H1 (cell line): Measurements from ENCODE around the gene TANC1. TPM values are rescaled to one million over a fixed set of nuclear protein-coding genes. Genes with fewer than 3 reads are reported as not detected.

Source experiments
- BCL11A ChIP-seq, 2 experiments: IDR thresholded peaks; one replicate each; pipeline ENCODE4 v1.6.1; 2011; ENCODE audit warnings: low read depth in 2 of 2, low read length in 2 of 2, mild to moderate bottlenecking in 2 of 2
- EP300 ChIP-seq, 2 experiments: IDR thresholded peaks; 1 replicate in 1 of 2; 2 replicates in 1 of 2; pipeline ENCODE4 v1.6.1; 2011 to 2012; ENCODE audit warnings: low read depth in 2 of 2, low read length in 2 of 2, mild to moderate bottlenecking in 2 of 2, borderline replicate concordance in 1 of 2, inconsistent platforms in 1 of 2, moderate library complexity in 1 of 2
- GTF2F1 ChIP-seq: IDR thresholded peaks from 2 replicates; pipeline ENCODE4 v1.6.1; 2012; ENCODE audit warnings: low read depth, low read length, improper control_type of control experiment, borderline replicate concordance
- KDM4A ChIP-seq: IDR thresholded peaks from one replicate; pipeline ENCODE4 v1.7.1; 2012; ENCODE audit warnings: low read depth, mild to moderate bottlenecking, moderate library complexity, low read length, inconsistent platforms; ENCODE audit not compliant: severe bottlenecking
- NRF1 ChIP-seq: IDR thresholded peaks from 2 replicates; pipeline ENCODE4 v1.6.1; 2011; ENCODE audit warnings: mild to moderate bottlenecking, low read depth, low read length, improper control_type of control experiment
- SIX5 ChIP-seq: IDR thresholded peaks from 2 replicates; pipeline ENCODE4 v1.6.1; 2011; ENCODE audit warnings: mild to moderate bottlenecking, low read depth, low read length
- SP1 ChIP-seq: IDR thresholded peaks from 2 replicates; pipeline ENCODE4 v1.6.1; 2011; ENCODE audit warnings: low read depth, low read length
- SP4 ChIP-seq: IDR thresholded peaks from 2 replicates; pipeline ENCODE4 v1.6.1; 2012; ENCODE audit warnings: low read length, inconsistent platforms
- SRF ChIP-seq: IDR thresholded peaks from 2 replicates; pipeline ENCODE4 v1.6.1; 2011; ENCODE audit warnings: mild to moderate bottlenecking, low read depth, low read length, moderate library complexity
- TAF7 ChIP-seq: optimal IDR thresholded peaks from 2 replicates; pipeline ENCODE3; 2011; ENCODE audit warnings: low read depth, mild to moderate bottlenecking, inconsistent platforms, low read length, moderate library complexity, borderline replicate concordance
- polyA plus RNA-seq, 7 experiments: library from polyadenylated mRNA; depleted of rRNA in 3 of 7; stranded (reverse) in 5 of 7; unstranded in 2 of 7; fragments of >200 nt in 5 of 7; fragments of 200-250 nt in 2 of 7; gene quantifications; 1 replicate in 5 of 7; 2 replicates in 1 of 7; 4 replicates in 1 of 7; pipeline versions ENCODE4 v1.2.1 to v1.2.3, GENCODE V29; 2011 to 2013; ENCODE audit warnings: missing spikeins in 2 of 7, mixed read lengths in 2 of 7
- total RNA-seq: library from RNA; stranded (reverse); fragmentation: NEBNext Ultra II Directional; extraction: Animal tissue kit (Norgen Biotek cat#: 25700); gene quantifications from 2 replicates; pipeline ENCODE4 v1.2.1, GENCODE V29; 2021
- TF ChIP-seq, protein P1 (sequence below): fragments of 300-600 bp; sonication (generic); IDR thresholded peaks from 2 replicates; pipeline ENCODE4 v1.7.1; 2012; ENCODE audit warnings: low read length, moderate library complexity, mild to moderate bottlenecking, inconsistent platforms; ENCODE audit not compliant: insufficient replicate concordance

TANC1 gene
- total and polyA plus RNA-seq, 2 of the 8 experiments (the other 6 are each of a cell fraction or from before 2014, with no cell fraction given): 4.1 to 7.6 TPM

- TF ChIP-seq, protein P1, sequence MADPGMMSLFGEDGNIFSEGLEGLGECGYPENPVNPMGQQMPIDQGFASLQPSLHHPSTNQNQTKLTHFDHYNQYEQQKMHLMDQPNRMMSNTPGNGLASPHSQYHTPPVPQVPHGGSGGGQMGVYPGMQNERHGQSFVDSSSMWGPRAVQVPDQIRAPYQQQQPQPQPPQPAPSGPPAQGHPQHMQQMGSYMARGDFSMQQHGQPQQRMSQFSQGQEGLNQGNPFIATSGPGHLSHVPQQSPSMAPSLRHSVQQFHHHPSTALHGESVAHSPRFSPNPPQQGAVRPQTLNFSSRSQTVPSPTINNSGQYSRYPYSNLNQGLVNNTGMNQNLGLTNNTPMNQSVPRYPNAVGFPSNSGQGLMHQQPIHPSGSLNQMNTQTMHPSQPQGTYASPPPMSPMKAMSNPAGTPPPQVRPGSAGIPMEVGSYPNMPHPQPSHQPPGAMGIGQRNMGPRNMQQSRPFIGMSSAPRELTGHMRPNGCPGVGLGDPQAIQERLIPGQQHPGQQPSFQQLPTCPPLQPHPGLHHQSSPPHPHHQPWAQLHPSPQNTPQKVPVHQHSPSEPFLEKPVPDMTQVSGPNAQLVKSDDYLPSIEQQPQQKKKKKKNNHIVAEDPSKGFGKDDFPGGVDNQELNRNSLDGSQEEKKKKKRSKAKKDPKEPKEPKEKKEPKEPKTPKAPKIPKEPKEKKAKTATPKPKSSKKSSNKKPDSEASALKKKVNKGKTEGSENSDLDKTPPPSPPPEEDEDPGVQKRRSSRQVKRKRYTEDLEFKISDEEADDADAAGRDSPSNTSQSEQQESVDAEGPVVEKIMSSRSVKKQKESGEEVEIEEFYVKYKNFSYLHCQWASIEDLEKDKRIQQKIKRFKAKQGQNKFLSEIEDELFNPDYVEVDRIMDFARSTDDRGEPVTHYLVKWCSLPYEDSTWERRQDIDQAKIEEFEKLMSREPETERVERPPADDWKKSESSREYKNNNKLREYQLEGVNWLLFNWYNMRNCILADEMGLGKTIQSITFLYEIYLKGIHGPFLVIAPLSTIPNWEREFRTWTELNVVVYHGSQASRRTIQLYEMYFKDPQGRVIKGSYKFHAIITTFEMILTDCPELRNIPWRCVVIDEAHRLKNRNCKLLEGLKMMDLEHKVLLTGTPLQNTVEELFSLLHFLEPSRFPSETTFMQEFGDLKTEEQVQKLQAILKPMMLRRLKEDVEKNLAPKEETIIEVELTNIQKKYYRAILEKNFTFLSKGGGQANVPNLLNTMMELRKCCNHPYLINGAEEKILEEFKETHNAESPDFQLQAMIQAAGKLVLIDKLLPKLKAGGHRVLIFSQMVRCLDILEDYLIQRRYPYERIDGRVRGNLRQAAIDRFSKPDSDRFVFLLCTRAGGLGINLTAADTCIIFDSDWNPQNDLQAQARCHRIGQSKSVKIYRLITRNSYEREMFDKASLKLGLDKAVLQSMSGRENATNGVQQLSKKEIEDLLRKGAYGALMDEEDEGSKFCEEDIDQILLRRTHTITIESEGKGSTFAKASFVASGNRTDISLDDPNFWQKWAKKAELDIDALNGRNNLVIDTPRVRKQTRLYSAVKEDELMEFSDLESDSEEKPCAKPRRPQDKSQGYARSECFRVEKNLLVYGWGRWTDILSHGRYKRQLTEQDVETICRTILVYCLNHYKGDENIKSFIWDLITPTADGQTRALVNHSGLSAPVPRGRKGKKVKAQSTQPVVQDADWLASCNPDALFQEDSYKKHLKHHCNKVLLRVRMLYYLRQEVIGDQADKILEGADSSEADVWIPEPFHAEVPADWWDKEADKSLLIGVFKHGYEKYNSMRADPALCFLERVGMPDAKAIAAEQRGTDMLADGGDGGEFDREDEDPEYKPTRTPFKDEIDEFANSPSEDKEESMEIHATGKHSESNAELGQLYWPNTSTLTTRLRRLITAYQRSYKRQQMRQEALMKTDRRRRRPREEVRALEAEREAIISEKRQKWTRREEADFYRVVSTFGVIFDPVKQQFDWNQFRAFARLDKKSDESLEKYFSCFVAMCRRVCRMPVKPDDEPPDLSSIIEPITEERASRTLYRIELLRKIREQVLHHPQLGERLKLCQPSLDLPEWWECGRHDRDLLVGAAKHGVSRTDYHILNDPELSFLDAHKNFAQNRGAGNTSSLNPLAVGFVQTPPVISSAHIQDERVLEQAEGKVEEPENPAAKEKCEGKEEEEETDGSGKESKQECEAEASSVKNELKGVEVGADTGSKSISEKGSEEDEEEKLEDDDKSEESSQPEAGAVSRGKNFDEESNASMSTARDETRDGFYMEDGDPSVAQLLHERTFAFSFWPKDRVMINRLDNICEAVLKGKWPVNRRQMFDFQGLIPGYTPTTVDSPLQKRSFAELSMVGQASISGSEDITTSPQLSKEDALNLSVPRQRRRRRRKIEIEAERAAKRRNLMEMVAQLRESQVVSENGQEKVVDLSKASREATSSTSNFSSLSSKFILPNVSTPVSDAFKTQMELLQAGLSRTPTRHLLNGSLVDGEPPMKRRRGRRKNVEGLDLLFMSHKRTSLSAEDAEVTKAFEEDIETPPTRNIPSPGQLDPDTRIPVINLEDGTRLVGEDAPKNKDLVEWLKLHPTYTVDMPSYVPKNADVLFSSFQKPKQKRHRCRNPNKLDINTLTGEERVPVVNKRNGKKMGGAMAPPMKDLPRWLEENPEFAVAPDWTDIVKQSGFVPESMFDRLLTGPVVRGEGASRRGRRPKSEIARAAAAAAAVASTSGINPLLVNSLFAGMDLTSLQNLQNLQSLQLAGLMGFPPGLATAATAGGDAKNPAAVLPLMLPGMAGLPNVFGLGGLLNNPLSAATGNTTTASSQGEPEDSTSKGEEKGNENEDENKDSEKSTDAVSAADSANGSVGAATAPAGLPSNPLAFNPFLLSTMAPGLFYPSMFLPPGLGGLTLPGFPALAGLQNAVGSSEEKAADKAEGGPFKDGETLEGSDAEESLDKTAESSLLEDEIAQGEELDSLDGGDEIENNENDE: no peak
- TF ChIP-seq KDM4A: no peak
- no peak for TF ChIP-seq SRF
- no peak for TF ChIP-seq GTF2F1
- no peak for TF ChIP-seq EP300 (IDR thresholded peaks at IDR 0.05; ENCODE audit: borderline replicate concordance in 1 of 2, low read depth in 2 of 2, low read length in 2 of 2)
- TF ChIP-seq BCL11A (IDR thresholded peaks at IDR 0.05; ENCODE audit: low read depth in 2 of 2, low read length in 2 of 2): no peak
- no peak for TF ChIP-seq SIX5
- no peak for TF ChIP-seq SP4
- no peak for TF ChIP-seq NRF1
- TF ChIP-seq TAF7: no peak
- no peak for TF ChIP-seq SP1
These were observed 246.7 kb downstream of the TANC1 start (continued) for GRCh38 chr2:159215116-159215515.
